ENCODE data around the gene OTULIN.

Gene OTULIN

GRCh38 chr5:14716755-14717752, 52.5 kb downstream of the OTULIN start:
- TF ChIP-seq, protein P1, sequence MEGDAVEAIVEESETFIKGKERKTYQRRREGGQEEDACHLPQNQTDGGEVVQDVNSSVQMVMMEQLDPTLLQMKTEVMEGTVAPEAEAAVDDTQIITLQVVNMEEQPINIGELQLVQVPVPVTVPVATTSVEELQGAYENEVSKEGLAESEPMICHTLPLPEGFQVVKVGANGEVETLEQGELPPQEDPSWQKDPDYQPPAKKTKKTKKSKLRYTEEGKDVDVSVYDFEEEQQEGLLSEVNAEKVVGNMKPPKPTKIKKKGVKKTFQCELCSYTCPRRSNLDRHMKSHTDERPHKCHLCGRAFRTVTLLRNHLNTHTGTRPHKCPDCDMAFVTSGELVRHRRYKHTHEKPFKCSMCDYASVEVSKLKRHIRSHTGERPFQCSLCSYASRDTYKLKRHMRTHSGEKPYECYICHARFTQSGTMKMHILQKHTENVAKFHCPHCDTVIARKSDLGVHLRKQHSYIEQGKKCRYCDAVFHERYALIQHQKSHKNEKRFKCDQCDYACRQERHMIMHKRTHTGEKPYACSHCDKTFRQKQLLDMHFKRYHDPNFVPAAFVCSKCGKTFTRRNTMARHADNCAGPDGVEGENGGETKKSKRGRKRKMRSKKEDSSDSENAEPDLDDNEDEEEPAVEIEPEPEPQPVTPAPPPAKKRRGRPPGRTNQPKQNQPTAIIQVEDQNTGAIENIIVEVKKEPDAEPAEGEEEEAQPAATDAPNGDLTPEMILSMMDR (IDR thresholded peaks at IDR 0.05; ENCODE audit: insufficient read depth, missing control alignments) = no peak
- DNase-seq (ENCODE audit: insufficient read length, low spot score) (no peak), FAIRE-seq (no peak)

- TF ChIP-seq, protein P1 (IDR thresholded peaks at IDR 0.05; ENCODE audit: insufficient read depth, missing control alignments) = no peak
- FAIRE-seq (no peak), DNase-seq (ENCODE audit: insufficient read length, low spot score) (no peak)
Observed at GRCh38 chr5:14718778-14719177, 54.3 kb downstream of the OTULIN start.

DNA sequence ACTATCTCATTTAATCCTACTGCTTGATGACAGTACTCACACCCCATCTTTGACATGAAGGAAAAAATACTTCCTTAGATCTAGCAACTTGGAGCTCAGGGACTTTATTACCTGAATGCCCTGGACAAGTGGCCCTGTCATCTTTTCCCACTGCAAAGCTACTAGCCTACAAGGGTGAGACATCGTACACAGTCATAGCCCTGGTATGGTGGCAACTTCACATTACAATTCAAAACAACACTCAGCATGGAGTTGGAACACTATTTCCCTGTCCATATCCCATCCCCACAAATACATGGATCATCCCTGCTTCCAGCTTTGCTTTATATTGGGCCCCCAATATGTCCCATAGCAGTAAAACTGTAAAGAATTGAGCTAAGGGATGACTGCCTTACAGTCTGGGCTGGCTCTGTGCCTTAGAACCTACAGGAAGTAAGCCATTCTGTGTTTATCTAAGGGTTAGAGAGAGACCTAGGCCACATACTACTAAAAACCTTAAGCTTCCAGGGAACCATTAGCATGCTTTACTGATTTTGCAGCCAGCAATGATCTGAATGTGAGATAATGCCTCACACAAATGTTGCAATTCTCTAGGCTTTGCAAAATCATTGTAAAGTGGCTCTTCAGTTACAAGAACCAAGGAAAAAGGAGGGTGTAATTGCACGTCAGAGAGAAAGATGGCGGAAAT, 55.9 kb downstream of the OTULIN start:
- TF ChIP-seq, protein P1 (IDR thresholded peaks at IDR 0.05; ENCODE audit: insufficient read depth, missing control alignments) = no peak
- DNase-seq (ENCODE audit: insufficient read length, low spot score) = no peak
- FAIRE-seq = no peak

- TF ChIP-seq, protein P1 (IDR thresholded peaks at IDR 0.05; ENCODE audit: insufficient read depth, missing control alignments) = no peak
- FAIRE-seq (no peak), DNase-seq (ENCODE audit: insufficient read length, low spot score) (no peak)
Observed at GRCh38 chr5:14721990-14722656, 57.6 kb downstream of the OTULIN start.

- no peak for FAIRE-seq
- DNase-seq (ENCODE audit: insufficient read length, low spot score) = no peak
- TF ChIP-seq, protein P1 (IDR thresholded peaks at IDR 0.05; ENCODE audit: insufficient read depth, missing control alignments) = no peak
Observed at GRCh38 chr5:14722923-14723322, 58.4 kb downstream of the OTULIN start.

- DNase-seq (ENCODE audit: insufficient read length, low spot score) = no peak
- TF ChIP-seq, protein P1 (IDR thresholded peaks at IDR 0.05; ENCODE audit: insufficient read depth, missing control alignments) = no peak
- FAIRE-seq = no peak
Observed at GRCh38 chr5:14723701-14724132, 59.2 kb downstream of the OTULIN start.

All from D721Med (cell line).